Natural killer cell (primary cell): ENCODE data around the gene ZNF33B. TPM values are rescaled to one million over a fixed set of nuclear protein-coding genes. Genes with fewer than 3 reads are reported as not detected.

Source experiments
- ATAC-seq, 3 donors: fragments of 150-1000 bp in 2 of 3; fragments of 200-7000 bp in 1 of 3; cut with Tn5 transposase; 1 replicate in 1 of 3; 2 replicates in 2 of 3; pipeline ENCODE4 v1.10.0; 2021; ENCODE audit warnings: mild to moderate bottlenecking in 2 of 3, moderate library complexity in 2 of 3
- DNase-seq, 2 donors: peaks; one replicate each; pipeline versions ENCODE4 v3.0.0 to v3.0.0-alpha.2; 2013 to 2021; ENCODE audit warnings: mixed read lengths in 1 of 2
- H3K27ac ChIP-seq: one replicate; pipeline ENCODE4 v1.5.1; 2013; ENCODE audit warnings: mild to moderate bottlenecking, low read length
- H3K27me3 ChIP-seq: one replicate; pipeline ENCODE4 v1.6.1; 2013; ENCODE audit warnings: low read length; ENCODE audit not compliant: control insufficient read depth, insufficient read depth
- H3K36me3 ChIP-seq: one replicate; pipeline ENCODE4 v1.6.1; 2013; ENCODE audit warnings: low read length; ENCODE audit not compliant: control insufficient read depth, insufficient read depth
- H3K4me1 ChIP-seq: one replicate; pipeline ENCODE4 v1.6.1; 2013; ENCODE audit warnings: low read length; ENCODE audit not compliant: control insufficient read depth, insufficient read depth
- H3K4me3 ChIP-seq: one replicate; pipeline ENCODE4 v1.5.1; 2013; ENCODE audit warnings: low read length
- H3K9me3 ChIP-seq: one replicate; pipeline ENCODE4 v1.6.1; 2013; ENCODE audit warnings: low read length; ENCODE audit not compliant: control insufficient read depth, insufficient read depth
- H3K27ac Mint-ChIP-seq, 2 donors: one replicate each; pipeline ENCODE4 v1.8.0; 2022; ENCODE audit warnings: mild to moderate bottlenecking in 2 of 2, mixed read lengths in 2 of 2, moderate library complexity in 1 of 2
- H3K27me3 Mint-ChIP-seq, 2 donors: one replicate each; pipeline ENCODE4 v1.8.0; 2022; ENCODE audit warnings: low read depth in 2 of 2, mixed read lengths in 2 of 2
- H3K36me3 Mint-ChIP-seq: one replicate; pipeline ENCODE4 v1.8.0; 2022; ENCODE audit warnings: mixed read lengths
- H3K4me1 Mint-ChIP-seq, 2 donors: one replicate each; pipeline ENCODE4 v1.8.0; 2022; ENCODE audit warnings: mixed read lengths in 2 of 2
- H3K4me3 Mint-ChIP-seq: one replicate; pipeline ENCODE4 v1.8.0; 2022; ENCODE audit warnings: mild to moderate bottlenecking, moderate library complexity, mixed read lengths
- H3K9me3 Mint-ChIP-seq, 2 donors: one replicate each; pipeline ENCODE4 v1.8.0; 2022; ENCODE audit warnings: mixed read lengths in 2 of 2
- CTCF ChIP-seq: fragments of 200-600 bp; IDR thresholded peaks from one replicate; pipeline ENCODE4 v1.8.0; 2022; ENCODE audit warnings: antibody characterized with exemption
- WGBS: methylation state at CpG from one replicate; pipeline ENCODE4 v1.1.7; 2013; ENCODE audit warnings: missing lambda C conversion rate; ENCODE audit not compliant: insufficient coverage; 5-methylcytosine and 5-hydroxymethylcytosine counted together
- intact Hi-C: fragments of 100-400 bp; cut with micrococcal nuclease; formaldehyde crosslinking; loops from one replicate; pipeline ENCODE4 v1.14.2; 2022
- total RNA-seq, 4 donors: library from RNA; stranded (reverse); fragments of 120-200 nt in 1 of 4; gene quantifications; one replicate each; pipeline versions ENCODE4 v1.2.3 to v1.2.4, GENCODE V29; 2013 to 2022

The ZNF33B gene
- total RNA-seq, 3 donors from 2014 or later (not counting 1 experiment from before 2014, with no cell fraction given) = 14.8 to 25.6 (median 17.8) TPM

DNA sequence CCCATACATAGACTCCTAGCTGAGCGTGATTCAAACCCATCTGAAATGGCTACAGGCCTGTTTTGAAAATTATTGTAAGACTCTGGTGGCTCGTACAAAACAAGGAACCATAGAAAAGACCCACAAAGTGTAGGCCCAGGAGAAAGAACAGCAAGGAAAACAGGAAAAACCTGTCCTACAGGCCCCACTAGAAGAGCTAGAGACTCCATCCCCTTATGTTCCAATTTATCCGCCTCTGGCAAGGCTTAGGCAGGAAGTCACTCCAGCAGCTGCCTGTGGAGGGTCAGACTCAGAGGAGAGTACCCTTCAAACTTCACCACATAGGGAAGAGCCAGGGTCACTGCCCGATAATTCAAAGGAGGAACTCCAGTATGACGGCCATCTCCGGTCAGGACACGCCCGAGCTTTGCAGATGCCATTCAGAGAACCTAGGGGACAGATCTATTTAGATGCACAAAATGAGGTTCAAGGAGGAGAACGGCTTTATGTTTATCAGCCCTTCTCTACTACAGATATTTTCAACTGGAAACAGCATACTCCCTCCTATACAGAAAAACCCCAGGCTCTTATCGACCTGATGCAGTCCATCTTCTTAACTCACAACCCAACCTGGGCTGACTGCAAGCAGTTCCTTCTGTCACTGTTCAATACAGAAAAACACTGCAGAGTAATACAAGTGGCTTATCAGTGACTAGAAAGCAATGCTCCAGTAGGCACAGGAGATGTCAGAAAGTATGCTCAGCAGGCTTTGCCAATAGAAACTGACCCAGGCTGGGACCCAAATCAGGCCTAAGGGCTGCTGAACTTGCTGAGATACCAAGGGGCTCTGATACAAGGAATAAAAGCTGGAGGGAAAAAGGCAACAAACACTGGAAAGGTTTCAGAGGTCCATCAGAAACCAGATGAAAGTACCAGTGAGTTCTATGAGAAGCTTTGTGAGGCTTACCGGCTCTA is 8.6 kb upstream of the ZNF33B start:
- Mint-ChIP-seq H3K9me3 (no peaks in the 10 kb centered on the region), H3K27me3 (peaks cover 3 to 14% of the 10 kb centered on the region in 2 donors), H3K4me3 (no peak overlapping the region), H3K4me1 (peaks cover 0 to 7% of the 10 kb centered on the region in 2 donors), H3K36me3 (no peaks in the 10 kb centered on the region), H3K27ac (no peak overlapping the region)
- Histone ChIP-seq H3K4me3 (no peak overlapping the region), H3K36me3 (no peaks in the 10 kb centered on the region), H3K9me3 (no peaks in the 10 kb centered on the region), H3K4me1 (no peaks in the 10 kb centered on the region), H3K27ac (no peak overlapping the region), H3K27me3 (no peaks in the 10 kb centered on the region)
- ATAC-seq (no peak), DNase-seq (no peak)
- intact Hi-C loops = no loop called here
- 85% methylated on average over 11 of the region's 11 CpGs for WGBS
- TF ChIP-seq CTCF = no peak

DNA sequence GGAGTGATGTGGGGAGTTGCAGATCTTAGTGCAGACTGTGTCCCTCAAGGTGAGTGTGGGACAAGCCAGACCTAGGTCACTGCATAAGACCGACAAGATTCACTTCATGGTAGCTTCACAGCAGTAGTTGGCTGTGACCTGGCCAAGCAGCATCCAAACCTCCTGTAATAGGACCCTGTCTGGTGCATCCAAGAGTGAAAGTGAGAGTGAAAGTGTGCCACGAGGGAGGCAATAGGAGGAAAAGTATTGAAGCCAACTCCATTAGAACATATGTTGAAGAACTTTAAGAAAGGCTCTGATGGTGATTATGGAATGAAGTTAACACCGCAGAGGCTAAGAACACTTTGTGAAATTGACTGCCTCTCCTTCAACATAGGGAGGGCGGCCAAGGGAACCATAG is 7.8 kb upstream of the ZNF33B start:
- H3K4me1 ChIP-seq = no peaks in the 10 kb centered on the region
- H3K9me3 ChIP-seq = no peaks in the 10 kb centered on the region
- H3K4me3 Mint-ChIP-seq = no peak overlapping the region
- H3K36me3 Mint-ChIP-seq = no peaks in the 10 kb centered on the region
- H3K27ac ChIP-seq = no peak overlapping the region
- no peaks in the 10 kb centered on the region for H3K36me3 ChIP-seq
- TF ChIP-seq CTCF = no peak
- intact Hi-C loops = no loop called here
- no peak overlapping the region for H3K4me3 ChIP-seq
- no peaks in the 10 kb centered on the region for H3K9me3 Mint-ChIP-seq
- no peak for ATAC-seq
- peaks cover 0 to 7% of the 10 kb centered on the region in 2 donors for H3K4me1 Mint-ChIP-seq
- H3K27me3 Mint-ChIP-seq = peaks cover 0 to 14% of the 10 kb centered on the region in 2 donors
- no peak for DNase-seq
- H3K27ac Mint-ChIP-seq = no peak overlapping the region
- no peaks in the 10 kb centered on the region for H3K27me3 ChIP-seq
- WGBS = 80% methylated on average over 4 of the region's 4 CpGs

DNA sequence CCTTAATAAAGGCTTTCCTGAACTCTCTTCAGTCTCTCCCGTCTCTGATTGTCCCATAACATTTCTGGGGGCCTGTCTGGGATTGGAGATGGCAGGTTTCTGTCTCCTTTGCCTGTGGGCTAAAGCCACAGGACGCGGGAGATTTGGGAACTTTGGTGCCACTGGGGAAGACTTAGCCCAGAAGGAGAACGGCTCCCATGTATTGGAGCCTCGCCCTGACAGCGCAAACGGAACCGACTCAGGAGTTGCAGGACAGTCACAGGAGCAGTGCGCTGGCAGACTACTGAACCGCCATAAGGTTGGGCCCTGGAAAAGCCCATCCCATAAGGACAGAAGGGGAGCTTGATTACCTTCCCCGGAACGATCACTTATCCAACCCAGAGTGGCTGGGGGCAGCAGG is 7.1 kb upstream of the ZNF33B start:
- no peak overlapping the region for H3K4me3 Mint-ChIP-seq
- Histone ChIP-seq H3K27ac (no peak overlapping the region), H3K36me3 (no peaks in the 10 kb centered on the region), H3K4me3 (no peak overlapping the region), H3K4me1 (no peaks in the 10 kb centered on the region), H3K9me3 (no peaks in the 10 kb centered on the region), H3K27me3 (no peaks in the 10 kb centered on the region)
- intact Hi-C loops = no loop called here
- no peaks in the 10 kb centered on the region for H3K9me3 Mint-ChIP-seq
- H3K4me1 Mint-ChIP-seq = peaks cover 0 to 5% of the 10 kb centered on the region in 2 donors
- no peak for ATAC-seq
- DNase-seq = no peak
- TF ChIP-seq CTCF = no peak
- WGBS = 88% methylated on average over 12 of the region's 12 CpGs
- peaks cover 0 to 14% of the 10 kb centered on the region in 2 donors for H3K27me3 Mint-ChIP-seq
- no peaks in the 10 kb centered on the region for H3K36me3 Mint-ChIP-seq
- no peak overlapping the region for H3K27ac Mint-ChIP-seq
